Measurements from ENCODE around the gene ZNF17. TPM values are rescaled to one million over a fixed set of nuclear protein-coding genes. Genes with fewer than 3 reads are reported as not detected.
A peak's percentile ranks its signal among the peaks of the same experiment; 100 is the strongest.
"Not testable (repeated sequence)": the region's sequence is repeated elsewhere in the genome, so short reads cannot be mapped to it uniquely, and the experiment has no call there.

Gene ZNF17
- 10 to 100 TPM in 2 of 4 donors, 1 to 10 TPM in 2; 5.8 to 12.5 (median 9.3) TPM for total RNA-seq

GRCh38 chr19:57410877-57411671 is at the start of gene ZNF17:
Gene ZNF17, plus strand, starts transcription at chr19:57411161. Its CDS starts 2,455 bp downstream, at chr19:57413616.
- ATAC-seq (ENCODE audit: low FRiP score) (peak; percentile 100), DNase-seq (ENCODE audit: low spot score) (peak; percentile 91)
- TF ChIP-seq, protein P1, sequence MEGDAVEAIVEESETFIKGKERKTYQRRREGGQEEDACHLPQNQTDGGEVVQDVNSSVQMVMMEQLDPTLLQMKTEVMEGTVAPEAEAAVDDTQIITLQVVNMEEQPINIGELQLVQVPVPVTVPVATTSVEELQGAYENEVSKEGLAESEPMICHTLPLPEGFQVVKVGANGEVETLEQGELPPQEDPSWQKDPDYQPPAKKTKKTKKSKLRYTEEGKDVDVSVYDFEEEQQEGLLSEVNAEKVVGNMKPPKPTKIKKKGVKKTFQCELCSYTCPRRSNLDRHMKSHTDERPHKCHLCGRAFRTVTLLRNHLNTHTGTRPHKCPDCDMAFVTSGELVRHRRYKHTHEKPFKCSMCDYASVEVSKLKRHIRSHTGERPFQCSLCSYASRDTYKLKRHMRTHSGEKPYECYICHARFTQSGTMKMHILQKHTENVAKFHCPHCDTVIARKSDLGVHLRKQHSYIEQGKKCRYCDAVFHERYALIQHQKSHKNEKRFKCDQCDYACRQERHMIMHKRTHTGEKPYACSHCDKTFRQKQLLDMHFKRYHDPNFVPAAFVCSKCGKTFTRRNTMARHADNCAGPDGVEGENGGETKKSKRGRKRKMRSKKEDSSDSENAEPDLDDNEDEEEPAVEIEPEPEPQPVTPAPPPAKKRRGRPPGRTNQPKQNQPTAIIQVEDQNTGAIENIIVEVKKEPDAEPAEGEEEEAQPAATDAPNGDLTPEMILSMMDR (IDR thresholded peaks at IDR 0.05): no peak

- no peak for ATAC-seq (ENCODE audit: low FRiP score)
- no peak for DNase-seq (ENCODE audit: low spot score)
- TF ChIP-seq, protein P1 (IDR thresholded peaks at IDR 0.05): no peak
Measured at GRCh38 chr19:57362419-57362818, 48.5 kb upstream of the ZNF17 start.

DNA sequence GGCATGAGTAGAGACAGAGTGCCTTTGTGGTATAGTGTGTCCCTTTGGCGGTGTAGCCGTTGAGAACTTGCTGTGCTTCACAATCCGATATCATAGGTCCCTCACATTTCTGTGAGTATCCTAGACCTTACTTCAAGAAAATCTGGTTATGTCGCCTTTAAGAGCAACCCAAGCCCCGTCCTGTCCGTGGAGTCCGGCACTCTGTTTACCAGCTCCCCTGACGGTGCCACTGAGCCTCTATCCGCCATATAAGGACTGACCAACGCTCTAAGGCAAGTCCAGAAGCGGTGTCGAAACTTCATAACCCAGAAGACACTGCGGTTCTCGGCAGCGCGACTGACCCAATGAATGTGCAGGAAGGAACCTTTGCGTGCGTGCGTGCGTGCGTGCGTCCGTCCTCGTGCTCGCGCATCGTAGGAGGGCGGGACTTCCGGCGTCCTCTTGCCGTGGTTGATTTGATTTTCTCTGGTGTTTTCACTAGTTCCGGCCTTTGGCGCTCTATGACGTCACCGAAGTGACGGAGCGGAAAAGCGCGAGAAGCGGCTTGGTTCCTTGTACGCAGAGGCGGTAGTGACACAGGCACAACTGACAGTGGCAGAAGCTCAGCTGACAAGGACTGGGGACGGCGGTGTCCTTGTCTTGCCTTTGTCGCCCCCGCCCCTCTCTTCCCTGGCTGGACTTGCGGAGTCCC is 47.8 kb upstream of the ZNF17 start, which contains the start of the genes TRAPPC2B and ZNF547:
Gene TRAPPC2B (plus strand): TSS at position 555 of the 691 bp plus-strand sequence. CDS start 1,283 bp downstream, outside the sequence.
Gene ZNF547 (plus strand): TSS at position 555 of the 691 bp plus-strand sequence. CDS start 5,005 bp downstream, outside the sequence.
- DNase-seq (ENCODE audit: low spot score): peak; percentile 99
- peak; percentile 99 for ATAC-seq (ENCODE audit: low FRiP score)

DNA sequence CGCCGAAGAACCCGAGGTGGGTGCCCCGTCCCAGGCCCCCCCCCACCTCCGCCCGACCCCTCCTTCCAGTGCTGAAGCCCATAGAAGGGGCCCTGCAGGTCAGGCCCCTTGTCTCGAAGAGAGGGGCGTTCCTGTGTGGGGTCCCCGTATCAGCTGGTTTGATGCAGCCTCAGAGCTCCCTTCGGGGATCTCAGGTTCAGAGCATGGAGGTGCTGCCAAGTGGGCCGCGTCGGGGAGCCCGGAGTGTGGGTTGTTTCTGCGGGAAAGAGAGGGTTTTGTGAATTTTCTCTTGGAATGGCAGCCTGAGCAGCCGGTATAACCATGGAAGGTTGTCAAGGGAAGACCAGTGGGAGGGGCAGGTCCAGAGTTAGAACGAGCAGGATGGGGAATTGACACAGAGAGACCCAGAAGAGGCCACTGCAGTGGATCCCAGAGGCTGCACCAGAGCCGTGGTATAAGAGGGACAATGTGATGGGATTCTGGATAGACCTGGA is 47.2 kb upstream of the ZNF17 start:
- TF ChIP-seq, protein P1 (IDR thresholded peaks at IDR 0.05): no peak
- no peak for DNase-seq (ENCODE audit: low spot score)
- peak; percentile 8 for ATAC-seq (ENCODE audit: low FRiP score)

More for the DNA sequence above, 47.8 kb upstream of the ZNF17 start, which contains the start of the genes TRAPPC2B and ZNF547:
- TF ChIP-seq, protein P1 (IDR thresholded peaks at IDR 0.05): no peak

DNA sequence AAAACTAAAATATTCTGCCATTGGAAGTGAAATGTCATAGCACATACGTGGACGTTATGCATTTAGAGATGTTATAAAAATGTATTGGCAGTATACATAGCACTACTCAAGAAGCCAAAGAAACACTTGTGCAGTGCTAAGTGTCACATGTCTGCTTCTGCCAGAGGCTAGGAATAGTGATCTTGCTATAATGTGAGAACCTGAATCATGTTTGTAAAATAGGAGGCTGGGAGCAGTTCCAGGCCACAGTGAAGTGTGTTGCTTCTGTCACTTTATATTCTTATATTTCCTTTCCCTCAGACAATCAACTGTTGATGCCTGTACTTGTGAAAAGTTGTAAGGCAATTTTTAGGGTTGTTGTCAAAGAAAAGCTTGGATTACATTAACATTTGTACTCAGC is 44.2 kb upstream of the ZNF17 start:
- ATAC-seq (ENCODE audit: low FRiP score) (no peak), DNase-seq (ENCODE audit: low spot score) (no peak)
- TF ChIP-seq, protein P1 (IDR thresholded peaks at IDR 0.05): no peak

- DNase-seq (ENCODE audit: low spot score): no peak
- no peak for ATAC-seq (ENCODE audit: low FRiP score)
- TF ChIP-seq, protein P1 (IDR thresholded peaks at IDR 0.05): no peak
Measured at GRCh38 chr19:57374179-57374578, 36.8 kb upstream of the ZNF17 start.

DNA sequence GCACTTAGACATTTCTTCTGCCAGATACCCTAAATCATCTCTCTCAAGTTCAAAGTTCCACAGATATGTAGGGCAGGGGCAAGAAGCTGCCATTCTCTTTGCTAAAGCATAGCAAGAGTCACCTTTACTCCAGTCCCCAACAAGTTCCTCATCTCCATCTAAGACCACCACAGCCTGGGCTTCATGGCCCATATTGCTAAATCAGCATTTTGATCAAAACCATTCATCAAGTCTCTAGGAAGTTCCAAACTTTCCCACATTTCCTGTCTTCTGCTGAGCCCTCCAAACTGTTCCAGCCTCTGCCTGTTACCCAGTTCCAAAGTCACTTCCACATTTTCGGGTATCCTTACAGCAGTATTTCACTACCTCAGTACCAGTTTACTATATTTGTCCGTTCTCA is 36.3 kb upstream of the ZNF17 start:
- not testable (repeated sequence) for DNase-seq (ENCODE audit: low spot score)

More for the DNA sequence above, 36.3 kb upstream of the ZNF17 start:
- ATAC-seq (ENCODE audit: low FRiP score): not testable (repeated sequence)
